ENCODE results near the gene NRG2. TPM values are rescaled to one million over a fixed set of nuclear protein-coding genes. Genes with fewer than 3 reads are reported as not detected.
A peak's percentile ranks its signal among the peaks of the same experiment; 100 is the strongest.

Gene NRG2
- total RNA-seq, 2 experiments from 2014 or later = 0.08 to 0.17 TPM

GRCh38 chr5:139964266-139964993 is 78.7 kb downstream of the NRG2 start:
- peaks cover 3 to 4% of the 10 kb centered on the region in 2 experiments for H3K27me3 ChIP-seq (ENCODE audit: control insufficient read depth in 1 of 2, insufficient read depth in 2 of 2, low read length in 2 of 2)
- TF ChIP-seq, protein P1, sequence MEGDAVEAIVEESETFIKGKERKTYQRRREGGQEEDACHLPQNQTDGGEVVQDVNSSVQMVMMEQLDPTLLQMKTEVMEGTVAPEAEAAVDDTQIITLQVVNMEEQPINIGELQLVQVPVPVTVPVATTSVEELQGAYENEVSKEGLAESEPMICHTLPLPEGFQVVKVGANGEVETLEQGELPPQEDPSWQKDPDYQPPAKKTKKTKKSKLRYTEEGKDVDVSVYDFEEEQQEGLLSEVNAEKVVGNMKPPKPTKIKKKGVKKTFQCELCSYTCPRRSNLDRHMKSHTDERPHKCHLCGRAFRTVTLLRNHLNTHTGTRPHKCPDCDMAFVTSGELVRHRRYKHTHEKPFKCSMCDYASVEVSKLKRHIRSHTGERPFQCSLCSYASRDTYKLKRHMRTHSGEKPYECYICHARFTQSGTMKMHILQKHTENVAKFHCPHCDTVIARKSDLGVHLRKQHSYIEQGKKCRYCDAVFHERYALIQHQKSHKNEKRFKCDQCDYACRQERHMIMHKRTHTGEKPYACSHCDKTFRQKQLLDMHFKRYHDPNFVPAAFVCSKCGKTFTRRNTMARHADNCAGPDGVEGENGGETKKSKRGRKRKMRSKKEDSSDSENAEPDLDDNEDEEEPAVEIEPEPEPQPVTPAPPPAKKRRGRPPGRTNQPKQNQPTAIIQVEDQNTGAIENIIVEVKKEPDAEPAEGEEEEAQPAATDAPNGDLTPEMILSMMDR (IDR thresholded peaks at IDR 0.05) = no peak
- Mint-ChIP-seq H3K9me3 (no peaks in the 10 kb centered on the region), H3K27me3 (peaks cover 27% of the 10 kb centered on the region), H3K4me1 (ENCODE audit: low read depth) (no peaks in the 10 kb centered on the region), H3K27ac (no peak overlapping the region), H3K36me3 (ENCODE audit: low read depth) (no peaks in the 10 kb centered on the region), H3K4me3 (no peak overlapping the region)
- ChIA-PET CTCF (no interaction called here), POLR2A (no interaction called here)
- ATAC-seq (ENCODE audit: poor library complexity) (no peak), DNase-seq (no peak)
- intact Hi-C loops (cut with DNase I, micrococcal nuclease) = no loop called here
- H3K4me3 ChIP-seq (ENCODE audit: low read length) = no peak overlapping the region
- H3K27ac ChIP-seq (ENCODE audit: low read depth in 1 of 2, low read length in 2 of 2) = no peak overlapping the region
- no peaks in the 10 kb centered on the region for H3K36me3 ChIP-seq (ENCODE audit: insufficient read depth, low read length)
- peaks cover 7% of the 10 kb centered on the region for H3K4me1 ChIP-seq (ENCODE audit: insufficient read depth, low read length)
- no peaks in the 10 kb centered on the region for H3K9me3 ChIP-seq (ENCODE audit: control insufficient read depth in 1 of 2, insufficient read depth in 1 of 2, low read length in 2 of 2)

- intact Hi-C loops (cut with DNase I, micrococcal nuclease) = no loop called here
- H3K27me3 ChIP-seq (ENCODE audit: control insufficient read depth in 1 of 2, insufficient read depth in 2 of 2, low read length in 2 of 2) = peaks cover 0 to 4% of the 10 kb centered on the region in 2 experiments
- POLR2A ChIA-PET = no interaction called here
- Mint-ChIP-seq H3K4me1 (ENCODE audit: low read depth) (no peaks in the 10 kb centered on the region), H3K9me3 (no peaks in the 10 kb centered on the region), H3K4me3 (no peak overlapping the region), H3K27ac (no peak overlapping the region), H3K36me3 (ENCODE audit: low read depth) (no peaks in the 10 kb centered on the region), H3K27me3 (peaks cover 21% of the 10 kb centered on the region)
- DNase-seq (no peak), ATAC-seq (ENCODE audit: poor library complexity) (no peak)
- no peaks in the 10 kb centered on the region for H3K9me3 ChIP-seq (ENCODE audit: control insufficient read depth in 1 of 2, insufficient read depth in 1 of 2, low read length in 2 of 2)
- TF ChIP-seq, protein P1 (IDR thresholded peaks at IDR 0.05) = no peak
- no peaks in the 10 kb centered on the region for H3K36me3 ChIP-seq (ENCODE audit: insufficient read depth, low read length)
- H3K27ac ChIP-seq (ENCODE audit: low read depth in 1 of 2, low read length in 2 of 2) = no peak overlapping the region
- no peak overlapping the region for H3K4me3 ChIP-seq (ENCODE audit: low read length)
- H3K4me1 ChIP-seq (ENCODE audit: insufficient read depth, low read length) = no peaks in the 10 kb centered on the region
- CTCF ChIA-PET = no interaction called here
Measured at GRCh38 chr5:139962445-139962844, 80.7 kb downstream of the NRG2 start.

- Histone ChIP-seq H3K4me1 (ENCODE audit: insufficient read depth, low read length) (no peaks in the 10 kb centered on the region), H3K27ac (ENCODE audit: low read depth in 1 of 2, low read length in 2 of 2) (no peak overlapping the region), H3K4me3 (ENCODE audit: low read length) (no peak overlapping the region), H3K9me3 (ENCODE audit: control insufficient read depth in 1 of 2, insufficient read depth in 1 of 2, low read length in 2 of 2) (no peaks in the 10 kb centered on the region), H3K36me3 (ENCODE audit: insufficient read depth, low read length) (no peaks in the 10 kb centered on the region), H3K27me3 (ENCODE audit: control insufficient read depth in 1 of 2, insufficient read depth in 2 of 2, low read length in 2 of 2) (peaks cover 0 to 4% of the 10 kb centered on the region in 2 experiments)
- intact Hi-C loops (cut with DNase I, micrococcal nuclease) = no loop called here
- Mint-ChIP-seq H3K27me3 (peaks cover 21% of the 10 kb centered on the region), H3K36me3 (ENCODE audit: low read depth) (no peaks in the 10 kb centered on the region), H3K4me3 (no peak overlapping the region), H3K27ac (no peak overlapping the region), H3K9me3 (no peaks in the 10 kb centered on the region), H3K4me1 (ENCODE audit: low read depth) (no peaks in the 10 kb centered on the region)
- ChIA-PET CTCF (no interaction called here), POLR2A (no interaction called here)
- ATAC-seq (ENCODE audit: poor library complexity) (no peak), DNase-seq (peak in 1 of 14 experiments; percentile 3)
- TF ChIP-seq, protein P1 (IDR thresholded peaks at IDR 0.05) = no peak
Measured at GRCh38 chr5:139961435-139962157, 81.5 kb downstream of the NRG2 start.
